Measurements from ENCODE around the gene C19orf25. TPM values are rescaled to one million over a fixed set of nuclear protein-coding genes. Genes with fewer than 3 reads are reported as not detected.
"Not testable (repeated sequence)": the region's sequence is repeated elsewhere in the genome, so short reads cannot be mapped to it uniquely, and the experiment has no call there.

The C19orf25 gene
- 18.6 and 20.0 TPM in 2 replicates for total RNA-seq (2014; rRNA removed; shearing (Covaris generic))
- 65.0 and 66.1 TPM in 2 replicates for polyA plus RNA-seq (2015; cell fraction: cytosol; rRNA removed)
- 46.3 and 48.3 TPM in 2 replicates for polyA plus RNA-seq (2015; cell fraction: nucleus; rRNA removed)

DNA sequence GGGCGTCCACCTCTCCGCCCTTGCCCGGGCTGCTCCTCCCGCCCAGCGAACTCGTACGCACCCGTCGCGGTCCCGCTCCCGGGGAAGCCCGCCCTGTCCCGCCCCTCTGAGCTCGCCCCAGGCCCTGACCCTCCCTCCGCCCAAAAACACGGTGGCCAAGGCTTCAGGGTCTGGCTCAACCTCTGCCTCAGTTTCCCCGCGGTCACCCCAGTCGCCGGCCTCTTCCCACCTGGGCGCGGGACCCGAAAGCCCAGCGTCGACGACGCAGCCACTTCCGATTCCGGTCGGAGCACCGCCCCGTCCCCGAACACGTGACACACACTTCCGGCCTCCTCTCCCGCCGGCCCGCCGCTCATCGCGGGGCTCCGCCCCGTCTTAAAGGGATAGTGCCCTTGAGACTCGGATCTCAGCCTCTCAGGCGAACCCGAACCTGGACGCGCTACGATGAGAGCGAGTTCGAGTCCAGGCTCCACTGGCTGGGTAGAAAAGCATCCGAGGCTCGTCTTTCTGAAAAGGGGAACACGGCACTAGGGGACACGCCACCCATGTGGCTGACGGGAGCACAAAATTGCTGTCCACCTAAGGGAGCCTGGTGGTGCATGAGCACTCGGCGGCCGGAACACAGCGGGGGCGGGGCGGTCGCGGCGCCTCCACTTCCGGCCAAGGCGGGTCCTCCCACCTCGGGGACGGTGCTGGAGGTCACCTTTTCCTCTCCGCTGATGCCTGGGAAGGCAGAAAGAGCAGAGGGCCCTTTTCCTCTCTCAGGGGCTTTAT is at the start of gene C19orf25:
C19orf25 (minus strand) TSS at position 282 of the 774 bp plus-strand sequence. CDS start 312 bp downstream, outside the sequence.
- in situ Hi-C loops (cut with HindIII; ENCODE audit: low pct_unique_long_range_greater_than_20kb, low sequenced_read_pairs) = no loop called here
- peak; percentile 91 for DNase-seq (ENCODE audit: low read depth, low spot score)

DNA sequence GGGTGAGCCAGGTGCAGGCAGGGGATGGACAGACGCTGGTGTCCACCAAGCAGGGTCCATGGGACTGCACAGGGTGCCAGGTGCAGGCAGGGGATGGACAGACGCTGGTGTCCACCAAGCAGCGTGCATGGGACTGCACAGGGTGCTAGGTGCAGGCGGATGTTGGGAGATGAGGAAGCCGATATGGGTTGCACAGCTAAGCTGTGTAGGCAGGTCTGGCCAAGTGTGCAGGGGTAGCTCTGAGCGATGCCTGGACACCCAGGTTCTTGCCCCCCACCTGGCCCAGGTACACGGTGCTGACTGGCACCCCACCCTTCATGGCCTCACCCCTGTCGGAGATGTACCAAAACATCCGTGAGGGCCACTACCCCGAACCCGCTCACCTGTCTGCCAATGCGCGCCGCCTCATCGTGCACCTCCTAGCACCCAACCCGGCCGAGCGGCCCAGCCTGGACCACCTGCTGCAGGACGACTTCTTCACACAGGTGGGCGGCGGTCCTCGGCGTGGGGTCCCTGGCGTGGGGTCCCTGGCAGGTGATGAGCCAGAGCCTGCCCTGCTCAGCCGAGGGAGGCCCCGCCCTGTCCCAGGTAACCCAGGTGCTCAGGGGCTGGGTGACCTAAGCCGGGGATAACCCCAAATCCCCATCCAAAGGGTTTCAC is 48.8 kb upstream of the C19orf25 start:
- no peak for DNase-seq (ENCODE audit: low read depth, low spot score)
- in situ Hi-C loops (cut with HindIII; ENCODE audit: low pct_unique_long_range_greater_than_20kb, low sequenced_read_pairs) = no loop called here

DNA sequence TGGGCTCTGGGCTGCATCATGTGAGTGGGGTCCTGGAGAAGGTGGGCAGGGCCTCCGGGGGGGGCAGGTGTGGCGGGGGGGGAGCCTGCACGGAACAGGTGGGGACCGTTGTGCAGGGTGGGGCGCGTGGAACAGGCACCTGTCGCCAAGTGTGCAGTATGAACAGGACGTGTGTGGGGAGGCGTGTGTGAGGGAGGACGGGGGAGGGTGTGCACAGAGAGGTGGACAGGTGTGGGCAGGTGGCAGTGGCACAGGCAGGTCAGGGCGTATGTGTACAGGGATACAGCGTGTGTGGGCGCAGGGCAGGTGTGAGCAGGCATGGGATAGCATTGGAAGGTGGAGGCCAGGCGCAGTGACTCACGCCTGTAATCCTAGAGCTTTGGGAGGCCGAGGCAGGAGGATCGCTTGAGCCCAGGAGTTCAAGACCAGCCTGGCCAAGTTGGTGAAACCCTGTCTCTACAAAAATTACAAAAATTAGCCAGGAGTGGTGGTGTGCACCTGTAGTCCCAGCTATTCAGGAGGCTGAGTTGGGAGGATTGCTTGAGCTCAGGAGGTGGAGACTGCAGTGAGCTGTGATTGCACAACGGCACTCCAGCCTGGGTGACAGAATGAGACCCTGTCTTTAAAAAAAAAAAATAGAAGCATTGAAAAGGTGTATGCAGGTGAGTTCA is 48.1 kb upstream of the C19orf25 start:
- in situ Hi-C loops (cut with HindIII; ENCODE audit: low pct_unique_long_range_greater_than_20kb, low sequenced_read_pairs) = no loop called here
- no peak for DNase-seq (ENCODE audit: low read depth, low spot score)

- in situ Hi-C loops (cut with HindIII; ENCODE audit: low pct_unique_long_range_greater_than_20kb, low sequenced_read_pairs) = no loop called here
- no peak for DNase-seq (ENCODE audit: low read depth, low spot score)
These were observed 47.2 kb upstream of the C19orf25 start for GRCh38 chr19:1526066-1526778.

- in situ Hi-C loops (cut with HindIII; ENCODE audit: low pct_unique_long_range_greater_than_20kb, low sequenced_read_pairs) = no loop called here
- DNase-seq (ENCODE audit: low read depth, low spot score) = no peak
These were observed 46.3 kb upstream of the C19orf25 start for GRCh38 chr19:1525343-1525742.

- DNase-seq (ENCODE audit: low read depth, low spot score) = no peak
- in situ Hi-C loops (cut with HindIII; ENCODE audit: low pct_unique_long_range_greater_than_20kb, low sequenced_read_pairs) = no loop called here
These were observed 45.9 kb upstream of the C19orf25 start for GRCh38 chr19:1524972-1525325.

DNA sequence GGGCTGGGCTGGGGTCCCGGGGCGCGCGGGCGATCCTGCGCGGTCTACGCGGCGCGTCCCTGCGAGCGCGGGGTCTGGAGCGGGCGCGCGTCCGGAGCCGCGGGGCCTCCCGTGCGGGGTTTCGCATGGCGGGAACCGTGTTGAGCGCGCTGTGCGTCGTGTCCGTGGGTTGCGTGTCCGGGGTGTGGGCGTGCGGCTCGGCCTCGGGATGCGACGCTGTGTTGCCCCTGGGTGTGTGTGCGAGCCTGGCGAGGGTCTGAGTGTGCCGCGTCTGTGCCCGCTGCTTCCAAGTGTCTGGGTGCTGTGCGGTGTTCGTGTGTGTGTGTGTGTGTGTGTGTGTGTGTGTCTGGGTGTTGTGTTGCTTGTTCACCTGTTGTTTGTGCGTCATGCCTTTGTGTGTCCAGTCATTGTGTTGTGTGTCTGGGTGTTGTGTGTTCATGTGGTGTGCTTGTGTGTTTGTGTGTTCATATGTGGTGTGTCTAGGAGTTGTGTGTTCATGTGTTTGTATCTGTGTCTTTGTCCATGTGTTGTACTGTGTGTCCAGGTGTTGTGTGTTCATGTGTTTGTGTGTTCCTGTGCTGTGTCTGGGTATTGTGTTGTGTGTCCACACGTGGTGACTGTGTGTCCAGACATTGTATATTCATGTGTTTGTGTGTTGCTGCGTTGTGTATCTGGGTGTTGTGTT is 45.4 kb upstream of the C19orf25 start:
- in situ Hi-C loops (cut with HindIII; ENCODE audit: low pct_unique_long_range_greater_than_20kb, low sequenced_read_pairs) = no loop called here
- DNase-seq (ENCODE audit: low read depth, low spot score) = no peak

GRCh38 chr19:1523412-1524286 is 44.6 kb upstream of the C19orf25 start, which contains the start of gene PLK5:
PLK5 (plus strand) TSS chr19:1524077; CDS start chr19:1526997, 2,920 bp downstream.
- in situ Hi-C loops (cut with HindIII; ENCODE audit: low pct_unique_long_range_greater_than_20kb, low sequenced_read_pairs) = no loop called here

DNA sequence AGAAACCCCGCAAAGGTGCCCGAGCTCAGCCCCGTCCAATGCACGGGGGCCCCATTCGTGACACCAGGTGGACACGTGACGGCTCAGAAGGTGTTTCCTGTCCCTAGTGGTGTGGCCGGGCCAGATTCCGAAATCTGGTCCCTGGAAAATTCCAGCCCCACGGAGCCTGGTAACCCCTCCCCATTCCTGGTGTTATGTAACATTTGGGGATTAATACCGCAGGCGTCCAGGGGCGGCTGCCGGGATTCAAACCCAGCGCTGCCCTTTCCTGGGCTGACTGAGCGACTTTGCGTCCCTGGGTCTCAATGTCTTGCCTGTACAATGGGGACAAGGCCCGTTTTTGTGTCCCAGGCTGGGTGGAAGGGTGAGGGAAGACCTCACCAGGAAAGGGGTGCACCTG is 43.8 kb upstream of the C19orf25 start:
- in situ Hi-C loops (cut with HindIII; ENCODE audit: low pct_unique_long_range_greater_than_20kb, low sequenced_read_pairs) = no loop called here
- no peak for DNase-seq (ENCODE audit: low read depth, low spot score)

More at GRCh38 chr19:1523412-1524286, 44.6 kb upstream of the C19orf25 start, which contains the start of gene PLK5:
- no peak for DNase-seq (ENCODE audit: low read depth, low spot score)

GRCh38 chr19:1522061-1522460 is 43.0 kb upstream of the C19orf25 start:
- in situ Hi-C loops (cut with HindIII; ENCODE audit: low pct_unique_long_range_greater_than_20kb, low sequenced_read_pairs) = no loop called here
- no peak for DNase-seq (ENCODE audit: low read depth, low spot score)

- DNase-seq (ENCODE audit: low read depth, low spot score) = peak; percentile 38
- in situ Hi-C loops (cut with HindIII; ENCODE audit: low pct_unique_long_range_greater_than_20kb, low sequenced_read_pairs) = no loop called here
These were observed 42.6 kb upstream of the C19orf25 start for GRCh38 chr19:1521636-1522035.

DNA sequence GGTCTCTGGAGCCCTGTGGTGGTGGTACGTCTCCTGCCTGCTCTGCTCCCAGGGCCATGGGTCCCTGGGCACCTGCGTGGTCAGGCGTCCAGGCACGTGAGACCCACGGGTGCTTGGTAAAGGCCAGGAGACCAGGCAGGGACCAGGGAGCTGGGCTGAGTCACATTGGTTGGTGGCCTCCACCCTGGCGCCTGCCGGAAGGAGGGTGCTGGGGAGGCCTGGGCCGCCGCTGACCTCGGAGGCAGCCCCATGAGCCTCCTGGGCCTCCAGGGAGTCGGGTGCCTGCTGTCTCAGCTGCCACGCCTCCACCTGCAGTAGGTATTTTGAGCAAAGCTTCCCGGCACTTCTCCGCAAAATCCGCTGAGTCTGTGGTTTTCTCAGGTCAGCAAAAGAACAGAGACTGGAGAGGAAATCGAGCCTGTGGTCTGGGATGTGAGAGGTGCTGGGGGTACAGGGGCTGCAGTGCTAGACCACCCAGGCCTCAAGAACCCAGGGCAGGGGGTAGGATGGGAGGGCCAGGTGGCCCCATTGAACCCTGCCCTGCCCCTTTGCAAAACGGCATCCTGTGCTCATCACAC is 41.3 kb upstream of the C19orf25 start:
- no peak for DNase-seq (ENCODE audit: low read depth, low spot score)
- in situ Hi-C loops (cut with HindIII; ENCODE audit: low pct_unique_long_range_greater_than_20kb, low sequenced_read_pairs) = no loop called here

- DNase-seq (ENCODE audit: low read depth, low spot score); in situ Hi-C loops (cut with HindIII; ENCODE audit: low pct_unique_long_range_greater_than_20kb, low sequenced_read_pairs): not testable (repeated sequence)
These were observed 40.8 kb upstream of the C19orf25 start for GRCh38 chr19:1519802-1520201.

GRCh38 chr19:1518471-1518870 is 39.5 kb upstream of the C19orf25 start:
- in situ Hi-C loops (cut with HindIII; ENCODE audit: low pct_unique_long_range_greater_than_20kb, low sequenced_read_pairs) = no loop called here
- no peak for DNase-seq (ENCODE audit: low read depth, low spot score)

GRCh38 chr19:1516395-1516753 is 37.4 kb upstream of the C19orf25 start:
- in situ Hi-C loops (cut with HindIII; ENCODE audit: low pct_unique_long_range_greater_than_20kb, low sequenced_read_pairs) = no loop called here
- DNase-seq (ENCODE audit: low read depth, low spot score) = peak; percentile 24
